Measurements from ENCODE around the gene PPP6R3. TPM values are rescaled to one million over a fixed set of nuclear protein-coding genes. Genes with fewer than 3 reads are reported as not detected.

PPP6R3 gene
- total RNA-seq, 2 donors from 2014 or later, result 118 to 146 TPM

GRCh38 chr11:68424101-68424632, 36.4 kb upstream of the PPP6R3 start:
- H3K4me1 ChIP-seq (replicated peaks), result no peaks in the 10 kb centered on the region
- DNase-seq (ENCODE audit: low spot score), result no peak
- no peaks in the 10 kb centered on the region for H3K27me3 ChIP-seq (replicated peaks; ENCODE audit: insufficient read depth)
- 88% methylated on average over 17 of the region's 19 CpGs for WGBS
- no peaks in the 10 kb centered on the region for H3K9me3 ChIP-seq
- TF ChIP-seq CTCF (IDR thresholded peaks at IDR 0.05) (no peak), POLR2A (IDR thresholded peaks at IDR 0.05) (no peak), POLR2AphosphoS5 (IDR thresholded peaks at IDR 0.05) (no peak)
- H3K27ac ChIP-seq, result no peak overlapping the region
- no peak overlapping the region for H3K4me3 ChIP-seq
- H3K36me3 ChIP-seq, result peaks cover 0 to 6% of the 10 kb centered on the region in 2 donors
- intact Hi-C loops (cut with DNase I), result no loop called here

- 92% methylated on average over 38 of the region's 40 CpGs for WGBS
- Histone ChIP-seq H3K9me3 (no peaks in the 10 kb centered on the region), H3K4me3 (no peak overlapping the region), H3K36me3 (peaks cover 0 to 6% of the 10 kb centered on the region in 2 donors), H3K27ac (no peak overlapping the region), H3K27me3 (replicated peaks; ENCODE audit: insufficient read depth) (no peaks in the 10 kb centered on the region), H3K4me1 (replicated peaks) (no peaks in the 10 kb centered on the region)
- no peak for DNase-seq (ENCODE audit: low spot score)
- intact Hi-C loops (cut with DNase I), result no loop called here
- no peak for TF ChIP-seq POLR2A (IDR thresholded peaks at IDR 0.05)
- TF ChIP-seq CTCF (IDR thresholded peaks at IDR 0.05), result no peak
- TF ChIP-seq POLR2AphosphoS5 (IDR thresholded peaks at IDR 0.05), result no peak
These were observed 35.3 kb upstream of the PPP6R3 start for GRCh38 chr11:68424981-68425865.

- no peak overlapping the region for H3K4me3 ChIP-seq
- peaks cover 0 to 6% of the 10 kb centered on the region in 2 donors for H3K36me3 ChIP-seq
- no peaks in the 10 kb centered on the region for H3K4me1 ChIP-seq (replicated peaks)
- H3K27ac ChIP-seq, result no peak overlapping the region
- WGBS, result 92% methylated on average over 15 of the region's 21 CpGs
- intact Hi-C loops (cut with DNase I), result no loop called here
- H3K27me3 ChIP-seq (replicated peaks; ENCODE audit: insufficient read depth), result no peaks in the 10 kb centered on the region
- DNase-seq (ENCODE audit: low spot score), result no peak
- no peak for TF ChIP-seq POLR2AphosphoS5 (IDR thresholded peaks at IDR 0.05)
- no peak for TF ChIP-seq POLR2A (IDR thresholded peaks at IDR 0.05)
- TF ChIP-seq CTCF (IDR thresholded peaks at IDR 0.05), result no peak
- H3K9me3 ChIP-seq, result no peaks in the 10 kb centered on the region
These were observed 34.6 kb upstream of the PPP6R3 start for GRCh38 chr11:68425866-68426380.

GRCh38 chr11:68429661-68430060, 30.9 kb upstream of the PPP6R3 start:
- H3K27me3 ChIP-seq (replicated peaks; ENCODE audit: insufficient read depth), result no peaks in the 10 kb centered on the region
- no peak overlapping the region for H3K4me3 ChIP-seq
- TF ChIP-seq POLR2AphosphoS5 (IDR thresholded peaks at IDR 0.05) (no peak), CTCF (IDR thresholded peaks at IDR 0.05) (no peak), POLR2A (IDR thresholded peaks at IDR 0.05) (no peak)
- no peaks in the 10 kb centered on the region for H3K9me3 ChIP-seq
- 98% methylated on average over 3 of the region's 3 CpGs for WGBS
- H3K27ac ChIP-seq, result no peak overlapping the region
- no peaks in the 10 kb centered on the region for H3K4me1 ChIP-seq (replicated peaks)
- H3K36me3 ChIP-seq, result peaks cover 0 to under 1% of the 10 kb centered on the region in 2 donors
- intact Hi-C loops (cut with DNase I), result no loop called here
- DNase-seq (ENCODE audit: low spot score), result no peak
